CD4-positive, alpha-beta T cell treated with Interferon alpha-2 for 1 hour (primary cell): Measurements from ENCODE around the gene OASL.
"Not testable (repeated sequence)": the region's sequence is repeated elsewhere in the genome, so short reads cannot be mapped to it uniquely, and the experiment has no call there.

ENCODE experiments used
- DNase-seq, 2 donors: peaks; one replicate each; pipeline ENCODE4 v3.0.0-alpha.2; 2020 to 2022

OASL gene

GRCh38 chr12:121038861-121039668 is at the start of gene OASL:
OASL (minus strand) TSS chr12:121039246; CDS start chr12:121038971, 275 bp downstream.
- DNase-seq: peak; percentile 91 to 94

GRCh38 chr12:121088195-121088585 is 49.1 kb upstream of the OASL start:
- no peak for DNase-seq

GRCh38 chr12:121087467-121088194 is 48.6 kb upstream of the OASL start:
- DNase-seq: no peak

- DNase-seq: no peak
Observed at GRCh38 chr12:121086781-121087295, 47.8 kb upstream of the OASL start.

- DNase-seq: no peak
Observed at GRCh38 chr12:121085506-121086353, 46.7 kb upstream of the OASL start.

- DNase-seq: no peak
Observed at GRCh38 chr12:121085069-121085468, 46.0 kb upstream of the OASL start.

GRCh38 chr12:121084229-121084628 is 45.2 kb upstream of the OASL start:
- no peak for DNase-seq

- DNase-seq: no peak
Observed at GRCh38 chr12:121080909-121081308, 41.9 kb upstream of the OASL start.

GRCh38 chr12:121079736-121080272 is 40.8 kb upstream of the OASL start:
- DNase-seq: no peak

- DNase-seq: not testable (repeated sequence)
Observed at GRCh38 chr12:121077440-121077839, 38.4 kb upstream of the OASL start.

- not testable (repeated sequence) for DNase-seq
Observed at GRCh38 chr12:121075911-121076310, 36.9 kb upstream of the OASL start.

- no peak for DNase-seq
Observed at GRCh38 chr12:121072147-121072546, 33.1 kb upstream of the OASL start.

GRCh38 chr12:121069206-121069605 is 30.2 kb upstream of the OASL start:
- no peak for DNase-seq

- no peak for DNase-seq
Observed at GRCh38 chr12:121065345-121065744, 26.3 kb upstream of the OASL start.

GRCh38 chr12:121064586-121064985 is 25.5 kb upstream of the OASL start:
- not testable (repeated sequence) for DNase-seq

- no peak for DNase-seq
Observed at GRCh38 chr12:121064116-121064515, 25.1 kb upstream of the OASL start.

GRCh38 chr12:121062391-121063045 is 23.5 kb upstream of the OASL start:
- no peak for DNase-seq

- DNase-seq: no peak
Observed at GRCh38 chr12:121061831-121062230, 22.8 kb upstream of the OASL start.

GRCh38 chr12:121060149-121061001 is 21.3 kb upstream of the OASL start:
- peak; percentile 79 to 89 for DNase-seq

GRCh38 chr12:121059031-121059898 is 20.2 kb upstream of the OASL start:
- no peak for DNase-seq
